ENCODE measurements around the gene GRIK3.

GRIK3 gene

GRCh38 chr1:37042506-37042905, 8.2 kb upstream of the GRIK3 start:
- DNase-seq = no peak

GRCh38 chr1:37041483-37041882, 7.2 kb upstream of the GRIK3 start:
- no peak for DNase-seq

- no peak for DNase-seq
These were observed 6.5 kb upstream of the GRIK3 start for GRCh38 chr1:37040773-37041172.

GRCh38 chr1:37040261-37040660, 5.9 kb upstream of the GRIK3 start:
- DNase-seq = no peak

- DNase-seq = peak; percentile 14
These were observed 4.1 kb upstream of the GRIK3 start for GRCh38 chr1:37038227-37039093.

GRCh38 chr1:37037690-37038089, 3.4 kb upstream of the GRIK3 start:
- DNase-seq = no peak

GRCh38 chr1:37036667-37037053, 2.3 kb upstream of the GRIK3 start:
- no peak for DNase-seq

GRCh38 chr1:37035796-37036666, 1.7 kb upstream of the GRIK3 start:
- no peak for DNase-seq

GRCh38 chr1:37035014-37035691, 838 bp upstream of the GRIK3 start:
- no peak for DNase-seq

GRCh38 chr1:37033355-37034101, 787 bp downstream of the GRIK3 start:
- DNase-seq = no peak

GRCh38 chr1:37032660-37033354, 1.5 kb downstream of the GRIK3 start:
- DNase-seq = no peak

GRCh38 chr1:37031871-37032270, 2.4 kb downstream of the GRIK3 start:
- no peak for DNase-seq

- no peak for DNase-seq
These were observed 2.9 kb downstream of the GRIK3 start for GRCh38 chr1:37031429-37031828.

- DNase-seq = no peak
These were observed 5.2 kb downstream of the GRIK3 start for GRCh38 chr1:37028981-37029617.

- DNase-seq = no peak
These were observed 12.8 kb downstream of the GRIK3 start for GRCh38 chr1:37021502-37021901.

- DNase-seq = no peak
These were observed 13.6 kb downstream of the GRIK3 start for GRCh38 chr1:37020653-37021277.

- no peak for DNase-seq
These were observed 15.8 kb downstream of the GRIK3 start for GRCh38 chr1:37018510-37018909.

- DNase-seq = no peak
These were observed 16.6 kb downstream of the GRIK3 start for GRCh38 chr1:37017720-37018119.

- DNase-seq = no peak
These were observed 18.2 kb downstream of the GRIK3 start for GRCh38 chr1:37016121-37016520.

- no peak for DNase-seq
These were observed 18.6 kb downstream of the GRIK3 start for GRCh38 chr1:37015713-37016112.

- no peak for DNase-seq
These were observed 22.1 kb downstream of the GRIK3 start for GRCh38 chr1:37012226-37012625.
